K562 (cell line): ENCODE data around the gene TRIP10. TPM values are rescaled to one million over a fixed set of nuclear protein-coding genes. Genes with fewer than 3 reads are reported as not detected.

Experiments
- CBX1 ChIP-seq: sonication (generic); IDR thresholded peaks from 2 replicates; pipeline ENCODE4 v1.6.1; 2016; ENCODE audit warnings: antibody characterized with exemption, low read depth, mild to moderate bottlenecking
- CREB1 ChIP-seq, 2 experiments: sonication (generic) in 1 of 2; formaldehyde crosslinking in 1 of 2; IDR thresholded peaks; 2 replicates each; pipeline versions ENCODE4 v1.6.1 to v1.8.0; 2012 to 2022; ENCODE audit warnings: inconsistent platforms in 1 of 2, mild to moderate bottlenecking in 1 of 2, missing genetic modification reagents in 1 of 2, moderate library complexity in 1 of 2
- EGR1 ChIP-seq: fragments of 450-650 bp; conservative IDR thresholded peaks from 2 replicates; pipeline ENCODE4 v1.6.1; 2017; ENCODE audit warnings: mild to moderate bottlenecking
- ELF4 ChIP-seq: fragments of 450-650 bp; formaldehyde crosslinking; IDR thresholded peaks from 2 replicates; pipeline ENCODE4 v1.4.0; 2022; ENCODE audit warnings: missing genetic modification characterization
- FOXK2 ChIP-seq, 2 experiments: fragments of 450-650 bp; IDR thresholded peaks in 1 of 2; conservative IDR thresholded peaks in 1 of 2; 2 replicates each; pipeline ENCODE4 v1.6.1; 2016; ENCODE audit warnings: low read depth in 2 of 2, mild to moderate bottlenecking in 1 of 2
- HNRNPUL1 ChIP-seq: fragments of 200-400 bp; formaldehyde crosslinking; IDR thresholded peaks from 2 replicates; pipeline ENCODE4 v1.6.1; 2017; ENCODE audit warnings: low read length
- ID3 ChIP-seq, 2 experiments: fragments of 250-450 bp in 1 of 2; fragments of 450-650 bp in 1 of 2; sonication (Bioruptor Pico) in 1 of 2; IDR thresholded peaks; 2 replicates each; pipeline versions ENCODE4 v1.6.1 to v1.8.0; 2016 to 2021; ENCODE audit warnings: mild to moderate bottlenecking in 2 of 2, moderate library complexity in 2 of 2, missing compliant biosample characterization in 1 of 2, missing genetic modification characterization in 1 of 2
- NFE2L1 ChIP-seq: fragments of 450-650 bp; IDR thresholded peaks from 2 replicates; pipeline ENCODE4 v1.6.1; 2016; ENCODE audit warnings: missing genetic modification characterization, low read depth, mild to moderate bottlenecking, missing compliant biosample characterization, moderate library complexity, borderline replicate concordance
- PHF8 ChIP-seq: fragments of 200-600 bp; sonication (generic); IDR thresholded peaks from 2 replicates; pipeline ENCODE4 v1.6.1; 2012; ENCODE audit warnings: mixed run types, mild to moderate bottlenecking, inconsistent platforms, low read length, moderate library complexity, borderline replicate concordance
- POLR2G ChIP-seq: fragments of 200-400 bp; formaldehyde crosslinking; IDR thresholded peaks from 2 replicates; pipeline ENCODE4 v1.6.1; 2017; ENCODE audit warnings: low read depth, mild to moderate bottlenecking, antibody characterized with exemption, low read length, moderate library complexity
- PRDM10 ChIP-seq: fragments of 450-650 bp; IDR thresholded peaks from 2 replicates; pipeline ENCODE4 v1.6.1; 2018; ENCODE audit not compliant: partially characterized antibody
- RCOR1 ChIP-seq, 2 experiments: IDR thresholded peaks; 2 replicates each; pipeline ENCODE4 v1.6.1; 2012; ENCODE audit warnings: low read depth in 2 of 2, low read length in 2 of 2, borderline replicate concordance in 1 of 2, improper control_type of control experiment in 1 of 2
- SP1 ChIP-seq: sonication (generic); formaldehyde crosslinking; IDR thresholded peaks from 2 replicates; pipeline ENCODE4 v1.8.1; 2022; ENCODE audit warnings: mild to moderate bottlenecking, missing genetic modification reagents
- STAT6 ChIP-seq: sonication (generic); formaldehyde crosslinking; IDR thresholded peaks from 2 replicates; pipeline ENCODE4 v1.8.1; 2023; ENCODE audit warnings: mild to moderate bottlenecking, missing genetic modification reagents
- THRAP3 ChIP-seq: fragments of 450-650 bp; IDR thresholded peaks from 2 replicates; pipeline ENCODE4 v1.6.1; 2016; ENCODE audit warnings: mild to moderate bottlenecking, inconsistent platforms, borderline replicate concordance
- TOE1 ChIP-seq, 2 experiments: fragments of 450-650 bp in 1 of 2; sonication (generic) in 1 of 2; formaldehyde crosslinking in 1 of 2; IDR thresholded peaks; 2 replicates each; pipeline versions ENCODE4 v1.7.1 to v1.8.0; 2016 to 2022; ENCODE audit warnings: borderline replicate concordance in 2 of 2, mild to moderate bottlenecking in 2 of 2, antibody characterized with exemption in 1 of 2, inconsistent platforms in 1 of 2, low read depth in 1 of 2, missing genetic modification reagents in 1 of 2, moderate library complexity in 1 of 2
- XRCC4 ChIP-seq: IDR thresholded peaks from one replicate; pipeline ENCODE4 v1.6.1; 2011; ENCODE audit not compliant: insufficient read depth, insufficient read length; ENCODE audit errors: extremely low read depth
- ZNF311 ChIP-seq: fragments of 250-450 bp; sonication (Bioruptor Pico); IDR thresholded peaks from 2 replicates; pipeline ENCODE4 v1.4.0; 2020; ENCODE audit warnings: mild to moderate bottlenecking, moderate library complexity
- ZNF644 ChIP-seq: fragments of 200-800 bp; sonication (Bioruptor generic); IDR thresholded peaks from 2 replicates; pipeline ENCODE4 v1.6.1; 2016; ENCODE audit warnings: low read depth, missing genetic modification characterization, missing compliant biosample characterization
- polyA plus RNA-seq, 8 experiments: library from polyadenylated mRNA; depleted of rRNA in 4 of 8; stranded (reverse) in 5 of 8; unstranded in 3 of 8; fragments of >200 nt; fragmentation: Nextera tagmentation in 2 of 8; fragmentation: Illumina TruSeq in 1 of 8; extraction: Ambion mirVana in 2 of 8; extraction: Trizol in 1 of 8; gene quantifications; 2 replicates each; pipeline versions ENCODE4 v1.2.1 to v1.2.3, GENCODE V29; 2011 to 2014; ENCODE audit warnings: inconsistent platforms in 1 of 8, missing spikeins in 1 of 8
- total RNA-seq, 7 experiments: library from RNA; depleted of rRNA in 6 of 7; stranded (reverse); fragments of >200 nt in 6 of 7; fragmentation: Illumina TruSeq in 2 of 7; extraction: Trizol in 2 of 7; gene quantifications; 2 replicates each; pipeline versions ENCODE4 v1.2.1 to v1.2.3, GENCODE V29; 2011 to 2021; ENCODE audit warnings: low replicate concordance in 1 of 7

The TRIP10 gene
- total and polyA plus RNA-seq, 9 of the 15 experiments (the other 6 are each of a cell fraction or from before 2014, with no cell fraction given) = 1.2 to 66.8 (median 36.1) TPM

GRCh38 chr19:6730153-6730804, 9.2 kb upstream of the TRIP10 start (continued):
- peak; percentile 18 to 59; a peak in 1 of 4 replicates for TF ChIP-seq FOXK2 (conservative IDR thresholded peaks at IDR 0.05 in 1 of 2, IDR thresholded peaks at IDR 0.05 in 1 of 2; ENCODE audit: low read depth in 2 of 2)
- TF ChIP-seq ZNF644 (tag) = no peak
- no peak for TF ChIP-seq STAT6
- TF ChIP-seq THRAP3 = no peak
- peak; percentile 68 for TF ChIP-seq PRDM10
- no peak for TF ChIP-seq CBX1
- TF ChIP-seq ID3 (CRISPR knock-in tag; IDR thresholded peaks at IDR 0.05) = no peak
- TF ChIP-seq ID3 (tag; IDR thresholded peaks at IDR 0.05) = no peak
- 0 out of 2 replicates have a peak, but pooled peaks have one; percentile 45 for TF ChIP-seq CREB1 (IDR thresholded peaks at IDR 0.05)
- TF ChIP-seq CREB1 (CRISPR knock-in tag; IDR thresholded peaks at IDR 0.05) = no peak
- TF ChIP-seq HNRNPUL1 = no peak
- TF ChIP-seq SP1 (CRISPR knock-in tag) = peak; percentile 64
- TF ChIP-seq NFE2L1 (tag) = no peak
- TF ChIP-seq POLR2G = peak; percentile 45; the same call in 1 of the 2 replicates
- TF ChIP-seq EGR1 = peak; percentile 76
- TF ChIP-seq RCOR1 (IDR thresholded peaks at IDR 0.05; ENCODE audit: borderline replicate concordance in 1 of 2, low read depth in 2 of 2, low read length in 2 of 2) = 0 out of 4 replicates have a peak, but pooled peaks of 1 of the 2 experiments have one; percentile 31
- TF ChIP-seq ELF4 (CRISPR knock-in tag) = 0 out of 2 replicates have a peak, but pooled peaks have one; percentile 6
- TF ChIP-seq PHF8 = peak; percentile 41; the same call in 1 of the 2 replicates
- TF ChIP-seq XRCC4 = no peak
- peak; percentile 38; the same call in 1 of the 2 replicates for TF ChIP-seq TOE1 (IDR thresholded peaks at IDR 0.05; ENCODE audit: borderline replicate concordance)
- TF ChIP-seq TOE1 (CRISPR knock-in tag; IDR thresholded peaks at IDR 0.05; ENCODE audit: borderline replicate concordance, low read depth) = no peak
- TF ChIP-seq ZNF311 (CRISPR knock-in tag) = no peak
